Astrocyte of the spinal cord (primary cell): ENCODE measurements around the gene PIBF1.

Experiments
- DNase-seq: peaks from one replicate; pipeline ENCODE4 v3.0.0; 2011; ENCODE audit warnings: low read depth, low spot score
- H3K4me3 ChIP-seq: 2 replicates; pipeline ENCODE4 v1.5.1; 2011; ENCODE audit warnings: low read depth, mild to moderate bottlenecking, low read length, moderate library complexity
- CTCF ChIP-seq: IDR thresholded peaks from 2 replicates; pipeline ENCODE4 v1.5.1; 2012; ENCODE audit warnings: low read depth, mild to moderate bottlenecking, low read length, inconsistent platforms
- in situ Hi-C: cut with HindIII; loops from 2 replicates; pipeline ENCODE4 v1.10.0; 2017; ENCODE audit warnings: low sequenced_read_pairs

Gene PIBF1

GRCh38 chr13:73018336-73018735 is 236.4 kb downstream of the PIBF1 start:
- peak; percentile 10 for DNase-seq
- in situ Hi-C loops, result no loop called here
- TF ChIP-seq CTCF, result no peak
- H3K4me3 ChIP-seq, result no peak overlapping the region

GRCh38 chr13:73025217-73026012 is 243.5 kb downstream of the PIBF1 start:
- TF ChIP-seq CTCF, result no peak
- in situ Hi-C loops, result no loop called here
- H3K4me3 ChIP-seq, result no peak overlapping the region
- DNase-seq, result peak; percentile 13

GRCh38 chr13:73034901-73035300 is 253.0 kb downstream of the PIBF1 start:
- no peak overlapping the region for H3K4me3 ChIP-seq
- in situ Hi-C loops, result no loop called here
- no peak for DNase-seq
- TF ChIP-seq CTCF, result no peak

- H3K4me3 ChIP-seq, result no peak overlapping the region
- no peak for DNase-seq
- in situ Hi-C loops, result no loop called here
- TF ChIP-seq CTCF, result no peak
These were observed 253.7 kb downstream of the PIBF1 start for GRCh38 chr13:73035660-73036059.

GRCh38 chr13:73036566-73036965 is 254.6 kb downstream of the PIBF1 start:
- no peak overlapping the region for H3K4me3 ChIP-seq
- no peak for DNase-seq
- TF ChIP-seq CTCF, result no peak
- in situ Hi-C loops, result no loop called here

GRCh38 chr13:73038064-73038463 is 256.1 kb downstream of the PIBF1 start:
- no peak overlapping the region for H3K4me3 ChIP-seq
- no peak for DNase-seq
- TF ChIP-seq CTCF, result no peak
- in situ Hi-C loops, result no loop called here
